HEK293 (cell line): ENCODE results near the gene NUDT8.

Experiments
- CTCF ChIA-PET: fragments of 350-600 bp; formaldehyde crosslinking; extraction: SDS; loops from one replicate; lab custom pipeline; 2021; ENCODE audit warnings: antibody characterized with exemption; lab: Yijun Ruan, JAX
- POLR2A ChIA-PET: fragments of 300-600 bp; formaldehyde crosslinking; extraction: SDS; loops from one replicate; lab custom pipeline; 2020; ENCODE audit warnings: antibody characterized with exemption, inconsistent platforms; lab: Yijun Ruan, JAX
- H3K27ac ChIP-seq: fragments of 200-500 bp; sonication (Bioruptor generic); 2 replicates; pipeline ENCODE4 v1.5.1; 2014; ENCODE audit warnings: low read depth, low read length, control low read depth, inconsistent platforms; ENCODE audit errors: extremely low read depth
- H3K36me3 ChIP-seq, 2 experiments: fragments of 200-500 bp in 1 of 2; sonication (Bioruptor generic) in 1 of 2; 1 replicate in 1 of 2; 2 replicates in 1 of 2; pipeline ENCODE4 v1.5.1; 2014 to 2017; ENCODE audit warnings: inconsistent platforms in 2 of 2, low read length in 2 of 2; ENCODE audit not compliant: control insufficient read depth in 2 of 2, insufficient read depth in 1 of 2
- H3K4me1 ChIP-seq: fragments of 200-500 bp; sonication (Bioruptor generic); 2 replicates; pipeline ENCODE4 v1.5.1; 2014; ENCODE audit warnings: mild to moderate bottlenecking, low read length, inconsistent platforms; ENCODE audit not compliant: control insufficient read depth, insufficient read depth
- H3K4me3 ChIP-seq: 2 replicates; pipeline ENCODE4 v1.5.1; 2011; ENCODE audit warnings: low read depth, mild to moderate bottlenecking, control low read depth, low read length, moderate library complexity
- H3K9me3 ChIP-seq: fragments of 200-500 bp; sonication (Bioruptor generic); 2 replicates; pipeline ENCODE4 v1.5.1; 2014; ENCODE audit warnings: low read depth, low read length, inconsistent platforms; ENCODE audit not compliant: control insufficient read depth, insufficient read depth
- GLI2 ChIP-seq: fragments of 450-650 bp; formaldehyde crosslinking; IDR thresholded peaks from 2 replicates; pipeline ENCODE4; 2017; ENCODE audit warnings: missing biosample characterization, missing genetic modification characterization, low read depth, borderline replicate concordance
- HOXD13 ChIP-seq: sonication (generic); formaldehyde crosslinking; IDR thresholded peaks from 2 replicates; pipeline ENCODE4 v1.8.0; 2022; ENCODE audit warnings: missing genetic modification reagents, borderline replicate concordance
- KLF7 ChIP-seq: fragments of 450-650 bp; formaldehyde crosslinking; IDR thresholded peaks from 2 replicates; pipeline ENCODE4 v1.5.1; 2016; ENCODE audit warnings: missing biosample characterization, missing genetic modification characterization, borderline replicate concordance
- RBAK ChIP-seq: fragments of 450-650 bp; formaldehyde crosslinking; IDR thresholded peaks from 2 replicates; pipeline ENCODE4 v1.5.1; 2016; ENCODE audit warnings: missing biosample characterization, missing genetic modification characterization
- SETDB1 ChIP-seq: IDR thresholded peaks from one replicate; pipeline ENCODE4 v1.6.1; 2017; ENCODE audit warnings: mild to moderate bottlenecking, low read length, moderate library complexity, mixed read lengths; ENCODE audit not compliant: insufficient read length
- YY1 ChIP-seq: fragments of 450-650 bp; formaldehyde crosslinking; IDR thresholded peaks from 2 replicates; pipeline ENCODE4 v1.5.1; 2018; ENCODE audit warnings: missing biosample characterization, missing genetic modification characterization
- ZBTB21 ChIP-seq: fragments of 450-650 bp; formaldehyde crosslinking; IDR thresholded peaks from 2 replicates; pipeline ENCODE4 v1.5.1; 2017; ENCODE audit warnings: missing biosample characterization, missing genetic modification characterization
- ZFHX2 ChIP-seq: fragments of 450-650 bp; formaldehyde crosslinking; conservative IDR thresholded peaks from 2 replicates; pipeline ENCODE4 v1.5.1; 2016; ENCODE audit warnings: missing biosample characterization, missing genetic modification characterization
- ZNF112 ChIP-seq: fragments of 450-650 bp; formaldehyde crosslinking; IDR thresholded peaks from 2 replicates; pipeline ENCODE4 v1.5.0; 2017; ENCODE audit warnings: missing biosample characterization, missing genetic modification characterization
- ZNF23 ChIP-seq: fragments of 450-650 bp; formaldehyde crosslinking; IDR thresholded peaks from 2 replicates; pipeline ENCODE4 v1.5.1; 2016; ENCODE audit warnings: missing biosample characterization, missing genetic modification characterization, borderline replicate concordance
- ZNF248 ChIP-seq: fragments of 450-650 bp; formaldehyde crosslinking; IDR thresholded peaks from 2 replicates; pipeline ENCODE4 v1.5.1; 2017; ENCODE audit warnings: missing biosample characterization, missing genetic modification characterization
- ZNF266 ChIP-seq: fragments of 450-650 bp; formaldehyde crosslinking; IDR thresholded peaks from 2 replicates; pipeline ENCODE4 v1.5.1; 2016; ENCODE audit warnings: missing biosample characterization, missing genetic modification characterization, low read depth
- ZNF324 ChIP-seq: fragments of 450-650 bp; formaldehyde crosslinking; IDR thresholded peaks from 2 replicates; pipeline ENCODE4 v1.5.1; 2016; ENCODE audit warnings: missing biosample characterization, missing genetic modification characterization
- ZNF433 ChIP-seq: fragments of 450-650 bp; formaldehyde crosslinking; IDR thresholded peaks from 2 replicates; pipeline ENCODE4 v1.5.1; 2016; ENCODE audit warnings: missing biosample characterization, missing genetic modification characterization, low read depth
- ZNF629 ChIP-seq: fragments of 450-650 bp; formaldehyde crosslinking; IDR thresholded peaks from 2 replicates; pipeline ENCODE4 v1.5.1; 2017; ENCODE audit warnings: missing biosample characterization, missing genetic modification characterization
- ZNF837 ChIP-seq: fragments of 450-650 bp; formaldehyde crosslinking; IDR thresholded peaks from 2 replicates; pipeline ENCODE4 v1.5.1; 2016; ENCODE audit warnings: missing biosample characterization, missing genetic modification characterization
- TF ChIP-seq, protein P1 (sequence below): fragments of 450-650 bp; formaldehyde crosslinking; conservative IDR thresholded peaks from 2 replicates; pipeline ENCODE4 v1.5.1; 2016; ENCODE audit warnings: low read depth, missing biosample characterization, missing genetic modification characterization
- TF ChIP-seq, protein P2 (sequence below): fragments of 450-650 bp; formaldehyde crosslinking; IDR thresholded peaks from 2 replicates; pipeline ENCODE4 v1.5.1; 2016; ENCODE audit warnings: missing biosample characterization, missing genetic modification characterization

NUDT8 gene

DNA sequence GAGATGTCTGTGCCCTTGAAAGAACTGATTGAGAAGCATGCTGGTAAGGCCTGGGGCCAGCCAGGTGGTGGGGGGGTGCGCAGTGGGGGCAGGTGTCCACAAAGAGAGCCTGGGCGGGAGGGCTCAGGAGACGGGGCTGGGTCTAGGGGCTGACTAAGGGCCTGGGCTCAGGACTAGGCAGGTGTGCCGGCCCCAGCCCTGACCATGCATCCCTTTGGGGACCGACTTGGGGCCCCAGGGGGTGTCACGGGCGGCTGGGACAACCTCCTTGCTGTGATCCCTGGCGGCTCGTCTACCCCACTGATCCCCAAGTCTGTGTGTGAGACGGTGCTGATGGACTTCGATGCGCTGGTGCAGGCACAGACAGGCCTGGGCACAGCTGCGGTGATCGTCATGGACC lies 18.6 kb downstream of the NUDT8 start:
- H3K4me3 ChIP-seq = no peak overlapping the region
- TF ChIP-seq ZNF433 (tag by site-specific recombination) (no peak), ZNF23 (tag by site-specific recombination) (no peak), ZNF112 (no peak)
- no peaks in the 10 kb centered on the region for H3K9me3 ChIP-seq
- POLR2A ChIA-PET = no interaction called here
- no peaks in the 10 kb centered on the region for H3K4me1 ChIP-seq
- peaks cover 0 to 52% of the 10 kb centered on the region in 2 experiments; a peak in 1 of 3 replicates for H3K36me3 ChIP-seq
- CTCF ChIA-PET = no interaction called here
- H3K27ac ChIP-seq = no peak overlapping the region

DNA sequence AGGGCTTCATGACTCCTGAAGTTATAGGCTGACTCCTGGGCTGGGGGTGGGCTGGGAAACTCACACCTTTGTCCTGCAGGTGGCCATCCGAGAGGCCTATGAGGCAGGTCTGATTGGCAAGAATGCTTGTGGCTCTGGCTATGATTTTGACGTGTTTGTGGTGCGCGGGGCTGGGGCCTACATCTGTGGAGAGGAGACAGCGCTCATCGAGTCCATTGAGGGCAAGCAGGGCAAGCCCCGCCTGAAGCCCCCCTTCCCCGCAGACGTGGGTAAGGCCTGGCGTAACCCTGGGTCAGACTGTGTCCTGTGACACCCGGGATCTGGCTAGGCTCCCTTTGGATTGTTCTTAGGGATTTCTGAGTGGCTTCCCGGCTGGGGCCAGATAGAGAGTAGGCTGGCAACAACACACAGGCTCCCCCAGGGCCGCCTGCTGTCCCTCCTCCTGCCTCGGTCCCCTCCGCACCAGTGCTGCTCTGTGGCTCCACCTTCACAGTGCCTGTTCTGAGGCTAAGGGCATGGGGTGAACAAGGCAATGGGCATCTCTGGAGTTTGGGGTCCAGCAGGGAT lies 19.4 kb downstream of the NUDT8 start:
- Histone ChIP-seq H3K4me1 (no peaks in the 10 kb centered on the region), H3K36me3 (peaks cover 0 to 52% of the 10 kb centered on the region in 2 experiments; a peak in 1 of 3 replicates), H3K27ac (no peak overlapping the region), H3K9me3 (no peaks in the 10 kb centered on the region), H3K4me3 (no peak overlapping the region)
- ChIA-PET CTCF (no interaction called here), POLR2A (no interaction called here)
- TF ChIP-seq ZNF266 (tag by site-specific recombination) (no peak), RBAK (tag by site-specific recombination) (no peak), ZFHX2 (no peak), GLI2 (tag by site-specific recombination) (no peak), SETDB1 (no peak), ZNF248 (tag by site-specific recombination) (no peak), HOXD13 (CRISPR knock-in tag) (no peak)
- TF ChIP-seq, protein P1, sequence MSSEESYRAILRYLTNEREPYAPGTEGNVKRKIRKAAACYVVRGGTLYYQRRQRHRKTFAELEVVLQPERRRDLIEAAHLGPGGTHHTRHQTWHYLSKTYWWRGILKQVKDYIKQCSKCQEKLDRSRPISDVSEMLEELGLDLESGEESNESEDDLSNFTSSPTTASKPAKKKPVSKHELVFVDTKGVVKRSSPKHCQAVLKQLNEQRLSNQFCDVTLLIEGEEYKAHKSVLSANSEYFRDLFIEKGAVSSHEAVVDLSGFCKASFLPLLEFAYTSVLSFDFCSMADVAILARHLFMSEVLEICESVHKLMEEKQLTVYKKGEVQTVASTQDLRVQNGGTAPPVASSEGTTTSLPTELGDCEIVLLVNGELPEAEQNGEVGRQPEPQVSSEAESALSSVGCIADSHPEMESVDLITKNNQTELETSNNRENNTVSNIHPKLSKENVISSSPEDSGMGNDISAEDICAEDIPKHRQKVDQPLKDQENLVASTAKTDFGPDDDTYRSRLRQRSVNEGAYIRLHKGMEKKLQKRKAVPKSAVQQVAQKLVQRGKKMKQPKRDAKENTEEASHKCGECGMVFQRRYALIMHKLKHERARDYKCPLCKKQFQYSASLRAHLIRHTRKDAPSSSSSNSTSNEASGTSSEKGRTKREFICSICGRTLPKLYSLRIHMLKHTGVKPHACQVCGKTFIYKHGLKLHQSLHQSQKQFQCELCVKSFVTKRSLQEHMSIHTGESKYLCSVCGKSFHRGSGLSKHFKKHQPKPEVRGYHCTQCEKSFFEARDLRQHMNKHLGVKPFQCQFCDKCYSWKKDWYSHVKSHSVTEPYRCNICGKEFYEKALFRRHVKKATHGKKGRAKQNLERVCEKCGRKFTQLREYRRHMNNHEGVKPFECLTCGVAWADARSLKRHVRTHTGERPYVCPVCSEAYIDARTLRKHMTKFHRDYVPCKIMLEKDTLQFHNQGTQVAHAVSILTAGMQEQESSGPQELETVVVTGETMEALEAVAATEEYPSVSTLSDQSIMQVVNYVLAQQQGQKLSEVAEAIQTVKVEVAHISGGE (tag by site-specific recombination) = no peak
- TF ChIP-seq, protein P2, sequence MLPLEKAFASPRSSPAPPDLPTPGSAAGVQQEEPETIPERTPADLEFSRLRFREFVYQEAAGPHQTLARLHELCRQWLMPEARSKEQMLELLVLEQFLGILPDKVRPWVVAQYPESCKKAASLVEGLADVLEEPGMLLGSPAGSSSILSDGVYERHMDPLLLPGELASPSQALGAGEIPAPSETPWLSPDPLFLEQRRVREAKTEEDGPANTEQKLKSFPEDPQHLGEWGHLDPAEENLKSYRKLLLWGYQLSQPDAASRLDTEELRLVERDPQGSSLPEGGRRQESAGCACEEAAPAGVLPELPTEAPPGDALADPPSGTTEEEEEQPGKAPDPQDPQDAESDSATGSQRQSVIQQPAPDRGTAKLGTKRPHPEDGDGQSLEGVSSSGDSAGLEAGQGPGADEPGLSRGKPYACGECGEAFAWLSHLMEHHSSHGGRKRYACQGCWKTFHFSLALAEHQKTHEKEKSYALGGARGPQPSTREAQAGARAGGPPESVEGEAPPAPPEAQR = no peak

DNA sequence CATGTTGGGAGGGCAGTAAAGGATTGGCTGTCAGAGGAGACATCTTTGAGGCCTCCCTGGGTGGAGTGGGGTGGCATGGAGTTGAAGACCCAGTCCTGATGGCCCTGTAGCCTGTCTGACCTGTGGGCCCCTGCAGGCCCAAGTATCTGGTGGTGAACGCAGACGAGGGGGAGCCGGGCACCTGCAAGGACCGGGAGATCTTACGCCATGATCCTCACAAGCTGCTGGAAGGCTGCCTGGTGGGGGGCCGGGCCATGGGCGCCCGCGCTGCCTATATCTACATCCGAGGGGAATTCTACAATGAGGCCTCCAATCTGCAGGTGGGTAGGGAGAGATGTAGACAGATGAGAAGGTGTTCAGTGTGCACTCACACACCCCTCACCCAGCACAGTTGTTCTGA lies 20.4 kb downstream of the NUDT8 start:
- TF ChIP-seq ZNF324 (tag by site-specific recombination) = no peak
- TF ChIP-seq ZNF837 = no peak
- TF ChIP-seq YY1 (tag by site-specific recombination) = no peak
- TF ChIP-seq ZNF629 (tag by site-specific recombination) = no peak
- no peak for TF ChIP-seq KLF7 (tag by site-specific recombination)
- no peak for TF ChIP-seq ZBTB21 (tag by site-specific recombination)
- ChIA-PET POLR2A (interaction anchor here (0.5 kb wide), 1 partner anchor 178 kb away, joined by 3 read pairs; no protein-coding TSS in a partner anchor), CTCF (no interaction called here)
- no peak overlapping the region for H3K27ac ChIP-seq
- no peaks in the 10 kb centered on the region for H3K4me1 ChIP-seq
- no peaks in the 10 kb centered on the region for H3K9me3 ChIP-seq
- H3K4me3 ChIP-seq = no peak overlapping the region
- peaks cover 0 to 52% of the 10 kb centered on the region in 2 experiments; a peak in 1 of 3 replicates for H3K36me3 ChIP-seq
